SK-N-SH treated with all-trans-retinoic acid at 6 μM for 48 hours (cell line): Measurements from ENCODE around the gene ARHGEF33.

ENCODE experiments used
- ARNTL ChIP-seq: fragments of 450-650 bp; formaldehyde crosslinking; IDR thresholded peaks from 2 replicates; pipeline ENCODE4 v1.5.0; 2020; ENCODE audit warnings: low read depth, mild to moderate bottlenecking, moderate library complexity, borderline replicate concordance
- BACH2 ChIP-seq: fragments of 250-450 bp; sonication (Bioruptor Pico); IDR thresholded peaks from 2 replicates; pipeline ENCODE4 v1.9.0; 2021; ENCODE audit warnings: mild to moderate bottlenecking, borderline replicate concordance
- CSDC2 ChIP-seq: fragments of 250-450 bp; sonication (Bioruptor Pico); IDR thresholded peaks from 2 replicates; pipeline ENCODE4 v1.5.0; 2020; ENCODE audit warnings: mild to moderate bottlenecking, moderate library complexity
- ESRRG ChIP-seq: fragments of 250-450 bp; sonication (Bioruptor Pico); IDR thresholded peaks from 2 replicates; pipeline ENCODE4 v1.6.1; 2021; ENCODE audit warnings: mild to moderate bottlenecking
- ISL1 ChIP-seq: fragments of 250-450 bp; sonication (Bioruptor Pico); IDR thresholded peaks from 2 replicates; pipeline ENCODE4 v2.1.2; 2022; ENCODE audit warnings: mild to moderate bottlenecking, moderate library complexity
- OSR1 ChIP-seq: fragments of 250-450 bp; sonication (Bioruptor Pico); IDR thresholded peaks from 2 replicates; pipeline ENCODE4 v1.8.0; 2022; ENCODE audit warnings: moderate library complexity, mild to moderate bottlenecking, inconsistent platforms
- TCF4 ChIP-seq: fragments of 250-450 bp; sonication (Bioruptor Pico); IDR thresholded peaks from 2 replicates; pipeline ENCODE4 v1.8.0; 2021; ENCODE audit warnings: mild to moderate bottlenecking, moderate library complexity, borderline replicate concordance
- ZC3H10 ChIP-seq: fragments of 250-450 bp; sonication (Bioruptor Pico); IDR thresholded peaks from 2 replicates; pipeline ENCODE4 v1.5.1; 2021; ENCODE audit warnings: mild to moderate bottlenecking, moderate library complexity
- ZFP3 ChIP-seq: fragments of 250-450 bp; sonication (Bioruptor Pico); IDR thresholded peaks from 2 replicates; pipeline ENCODE4 v1.5.0; 2020; ENCODE audit warnings: mild to moderate bottlenecking, moderate library complexity
- ZFP30 ChIP-seq: fragments of 450-650 bp; formaldehyde crosslinking; IDR thresholded peaks from 2 replicates; pipeline ENCODE4 v1.5.0; 2022; ENCODE audit warnings: mild to moderate bottlenecking, moderate library complexity
- ZNF565 ChIP-seq: fragments of 450-650 bp; formaldehyde crosslinking; conservative IDR thresholded peaks from 2 replicates; pipeline ENCODE4 v1.5.0; 2020; ENCODE audit warnings: low read depth, mild to moderate bottlenecking, moderate library complexity
- TF ChIP-seq, protein P1 (sequence below): fragments of 250-450 bp; sonication (Bioruptor Pico); IDR thresholded peaks from 2 replicates; pipeline ENCODE4 v1.8.0; 2020; ENCODE audit warnings: mild to moderate bottlenecking, moderate library complexity, borderline replicate concordance
- TF ChIP-seq, protein P2 (sequence below): fragments of 250-450 bp; sonication (Bioruptor Pico); IDR thresholded peaks from 2 replicates; pipeline ENCODE4 v1.5.1; 2021; ENCODE audit warnings: mild to moderate bottlenecking, moderate library complexity
- TF ChIP-seq, protein P3 (sequence below): fragments of 250-450 bp; sonication (Bioruptor Pico); IDR thresholded peaks from 2 replicates; pipeline ENCODE4 v1.5.1; 2020; ENCODE audit warnings: low read depth, mild to moderate bottlenecking, moderate library complexity

DNA sequence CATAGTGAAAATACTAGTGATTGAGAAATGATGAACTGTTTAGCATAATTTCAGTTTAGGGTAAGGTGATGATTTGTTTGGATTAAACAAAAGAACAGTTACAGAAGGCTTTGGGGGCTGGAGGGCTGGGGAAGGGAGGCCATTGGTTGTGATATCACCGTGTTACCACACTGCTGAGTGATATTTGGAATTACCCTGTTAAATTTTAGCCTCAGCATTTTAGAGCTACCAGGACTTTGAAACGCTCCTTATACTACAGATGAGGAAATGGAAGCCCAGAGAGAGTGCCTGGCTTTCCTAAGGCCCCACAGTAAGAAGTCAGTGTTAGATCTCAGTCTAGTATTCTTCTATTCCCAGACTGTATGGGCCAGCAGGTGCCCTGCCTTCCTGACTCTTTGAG lies 15.6 kb downstream of the ARHGEF33 start:
- TF ChIP-seq ZFP30 (CRISPR knock-in tag): no peak
- TF ChIP-seq ISL1 (CRISPR knock-in tag): no peak
- TF ChIP-seq, protein P1, sequence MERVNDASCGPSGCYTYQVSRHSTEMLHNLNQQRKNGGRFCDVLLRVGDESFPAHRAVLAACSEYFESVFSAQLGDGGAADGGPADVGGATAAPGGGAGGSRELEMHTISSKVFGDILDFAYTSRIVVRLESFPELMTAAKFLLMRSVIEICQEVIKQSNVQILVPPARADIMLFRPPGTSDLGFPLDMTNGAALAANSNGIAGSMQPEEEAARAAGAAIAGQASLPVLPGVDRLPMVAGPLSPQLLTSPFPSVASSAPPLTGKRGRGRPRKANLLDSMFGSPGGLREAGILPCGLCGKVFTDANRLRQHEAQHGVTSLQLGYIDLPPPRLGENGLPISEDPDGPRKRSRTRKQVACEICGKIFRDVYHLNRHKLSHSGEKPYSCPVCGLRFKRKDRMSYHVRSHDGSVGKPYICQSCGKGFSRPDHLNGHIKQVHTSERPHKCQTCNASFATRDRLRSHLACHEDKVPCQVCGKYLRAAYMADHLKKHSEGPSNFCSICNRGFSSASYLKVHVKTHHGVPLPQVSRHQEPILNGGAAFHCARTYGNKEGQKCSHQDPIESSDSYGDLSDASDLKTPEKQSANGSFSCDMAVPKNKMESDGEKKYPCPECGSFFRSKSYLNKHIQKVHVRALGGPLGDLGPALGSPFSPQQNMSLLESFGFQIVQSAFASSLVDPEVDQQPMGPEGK: no peak
- TF ChIP-seq ZNF565: no peak
- no peak for TF ChIP-seq ARNTL (CRISPR knock-in tag)
- no peak for TF ChIP-seq BACH2 (CRISPR knock-in tag)
- TF ChIP-seq OSR1 (CRISPR knock-in tag): no peak
- no peak for TF ChIP-seq CSDC2 (CRISPR knock-in tag)
- TF ChIP-seq ZC3H10 (CRISPR knock-in tag): no peak
- TF ChIP-seq ESRRG (CRISPR knock-in tag): no peak
- TF ChIP-seq, protein P2, sequence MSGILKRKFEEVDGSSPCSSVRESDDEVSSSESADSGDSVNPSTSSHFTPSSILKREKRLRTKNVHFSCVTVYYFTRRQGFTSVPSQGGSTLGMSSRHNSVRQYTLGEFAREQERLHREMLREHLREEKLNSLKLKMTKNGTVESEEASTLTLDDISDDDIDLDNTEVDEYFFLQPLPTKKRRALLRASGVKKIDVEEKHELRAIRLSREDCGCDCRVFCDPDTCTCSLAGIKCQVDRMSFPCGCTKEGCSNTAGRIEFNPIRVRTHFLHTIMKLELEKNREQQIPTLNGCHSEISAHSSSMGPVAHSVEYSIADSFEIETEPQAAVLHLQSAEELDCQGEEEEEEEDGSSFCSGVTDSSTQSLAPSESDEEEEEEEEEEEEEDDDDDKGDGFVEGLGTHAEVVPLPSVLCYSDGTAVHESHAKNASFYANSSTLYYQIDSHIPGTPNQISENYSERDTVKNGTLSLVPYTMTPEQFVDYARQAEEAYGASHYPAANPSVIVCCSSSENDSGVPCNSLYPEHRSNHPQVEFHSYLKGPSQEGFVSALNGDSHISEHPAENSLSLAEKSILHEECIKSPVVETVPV (CRISPR knock-in tag): no peak
- TF ChIP-seq, protein P3, sequence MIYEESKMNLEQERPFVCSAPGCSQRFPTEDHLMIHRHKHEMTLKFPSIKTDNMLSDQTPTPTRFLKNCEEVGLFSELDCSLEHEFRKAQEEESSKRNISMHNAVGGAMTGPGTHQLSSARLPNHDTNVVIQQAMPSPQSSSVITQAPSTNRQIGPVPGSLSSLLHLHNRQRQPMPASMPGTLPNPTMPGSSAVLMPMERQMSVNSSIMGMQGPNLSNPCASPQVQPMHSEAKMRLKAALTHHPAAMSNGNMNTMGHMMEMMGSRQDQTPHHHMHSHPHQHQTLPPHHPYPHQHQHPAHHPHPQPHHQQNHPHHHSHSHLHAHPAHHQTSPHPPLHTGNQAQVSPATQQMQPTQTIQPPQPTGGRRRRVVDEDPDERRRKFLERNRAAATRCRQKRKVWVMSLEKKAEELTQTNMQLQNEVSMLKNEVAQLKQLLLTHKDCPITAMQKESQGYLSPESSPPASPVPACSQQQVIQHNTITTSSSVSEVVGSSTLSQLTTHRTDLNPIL: no peak
- no peak for TF ChIP-seq ZFP3
- TF ChIP-seq TCF4 (CRISPR knock-in tag): no peak
